SK-N-SH (cell line): ENCODE results near the gene HOXB9. TPM values are rescaled to one million over a fixed set of nuclear protein-coding genes. Genes with fewer than 3 reads are reported as not detected.

Experiments used
- CTCF ChIA-PET: fragments of 300-600, 350-600 bp; formaldehyde crosslinking; extraction: SDS; loops from one replicate; lab custom pipeline; 2021; lab: Yijun Ruan, JAX
- POLR2A ChIA-PET: fragments of 350-600 bp; sonication (Branson Sonifier 250); formaldehyde crosslinking; extraction: SDS; loops from one replicate; lab custom pipeline; 2020; ENCODE audit warnings: antibody characterized with exemption, inconsistent platforms; lab: Yijun Ruan, JAX
- DNase-seq: peaks from one replicate; pipeline ENCODE4 v3.0.0; 2012
- H2AFZ ChIP-seq: fragments of 200-600 bp; sonication (generic); 2 replicates; pipeline ENCODE4 v1.8.1; 2016; ENCODE audit warnings: antibody characterized with exemption, mild to moderate bottlenecking, low read depth
- H3F3A ChIP-seq: fragments of 200-600 bp; sonication (generic); replicated peaks from 2 replicates; pipeline ENCODE3; 2016; ENCODE audit warnings: antibody characterized with exemption, mild to moderate bottlenecking; ENCODE audit not compliant: insufficient read depth
- H3K27ac ChIP-seq, 2 experiments: fragments of 200-500 bp in 1 of 2; fragments of 200-600 bp in 1 of 2; sonication (Bioruptor generic) in 1 of 2; sonication (generic), shearing (Covaris generic) in 1 of 2; 2 replicates each; pipeline versions ENCODE4 v1.5.1 to v1.6.1; 2014 to 2016; ENCODE audit warnings: low read depth in 2 of 2, inconsistent platforms in 1 of 2, low read length in 1 of 2, mild to moderate bottlenecking in 1 of 2, mixed read lengths in 1 of 2
- H3K27me3 ChIP-seq: fragments of 200-600 bp; sonication (generic), shearing (Covaris generic); 2 replicates; pipeline ENCODE4 v1.6.1; 2016; ENCODE audit warnings: mixed run types; ENCODE audit not compliant: insufficient read depth
- H3K36me3 ChIP-seq, 2 experiments: fragments of 200-500 bp in 1 of 2; fragments of 200-600 bp in 1 of 2; sonication (Bioruptor generic) in 1 of 2; sonication (generic) in 1 of 2; replicated peaks in 1 of 2; 2 replicates each; pipeline versions ENCODE3 to v1.5.1; 2014 to 2016; ENCODE audit warnings: low read length in 1 of 2, mild to moderate bottlenecking in 1 of 2; ENCODE audit not compliant: insufficient read depth in 2 of 2, control insufficient read depth in 1 of 2
- H3K4me1 ChIP-seq, 2 experiments: fragments of 200-500 bp in 1 of 2; fragments of 200-600 bp in 1 of 2; sonication (Bioruptor generic) in 1 of 2; sonication (generic), shearing (Covaris generic) in 1 of 2; 2 replicates each; pipeline versions ENCODE4 v1.5.1 to v1.6.1; 2014 to 2016; ENCODE audit warnings: low read depth in 1 of 2, low read length in 1 of 2, mixed run types in 1 of 2; ENCODE audit not compliant: insufficient read depth in 2 of 2, control insufficient read depth in 1 of 2
- H3K4me2 ChIP-seq: fragments of 200-600 bp; sonication (generic), shearing (Covaris generic); 2 replicates; pipeline ENCODE4 v1.6.1; 2017; ENCODE audit warnings: mixed run types
- H3K4me3 ChIP-seq, 2 experiments: fragments of 200-500 bp in 1 of 2; fragments of 200-600 bp in 1 of 2; sonication (Bioruptor generic) in 1 of 2; sonication (generic), shearing (Covaris generic) in 1 of 2; 2 replicates each; pipeline versions ENCODE4 v1.5.1 to v1.8.1; 2014 to 2016; ENCODE audit warnings: low read depth in 2 of 2, inconsistent platforms in 1 of 2, low read length in 1 of 2, mild to moderate bottlenecking in 1 of 2, mixed read lengths in 1 of 2, moderate library complexity in 1 of 2
- H3K79me2 ChIP-seq: fragments of 200-600 bp; sonication (generic); 2 replicates; pipeline ENCODE4 v1.8.1; 2017; ENCODE audit warnings: mild to moderate bottlenecking; ENCODE audit not compliant: insufficient read depth
- H3K9ac ChIP-seq: fragments of 200-600 bp; sonication (generic); 2 replicates; pipeline ENCODE4 v1.6.1; 2017; ENCODE audit warnings: mixed run types
- H3K9me2 ChIP-seq: fragments of 200-600 bp; sonication (generic); 2 replicates; pipeline ENCODE4 v1.6.1; 2017; ENCODE audit warnings: mixed run types
- H3K9me3 ChIP-seq: fragments of 200-600 bp; sonication (generic); 2 replicates; pipeline ENCODE4 v1.6.1; 2017; ENCODE audit warnings: mixed run types, mild to moderate bottlenecking, moderate library complexity
- H4K20me1 ChIP-seq: fragments of 200-600 bp; sonication (generic); 2 replicates; pipeline ENCODE4 v1.6.1; 2017; ENCODE audit warnings: mild to moderate bottlenecking, mixed run types; ENCODE audit not compliant: insufficient read depth
- EZH2phosphoT487 ChIP-seq: fragments of 200-600 bp; sonication (generic); IDR thresholded peaks from 2 replicates; pipeline ENCODE4 v1.6.1; 2017; ENCODE audit warnings: low read depth, mixed run types, mild to moderate bottlenecking, antibody characterized with exemption, moderate library complexity, borderline replicate concordance
- FOXJ3 ChIP-seq: sonication (generic); formaldehyde crosslinking; IDR thresholded peaks from 2 replicates; pipeline ENCODE4 v1.5.1; 2020; ENCODE audit warnings: mild to moderate bottlenecking, missing genetic modification reagents
- IRF3 ChIP-seq: fragments of 150-350 bp; IDR thresholded peaks from 2 replicates; pipeline ENCODE4 v1.6.1; 2016; ENCODE audit warnings: mild to moderate bottlenecking, low read depth, low read length
- RFX5 ChIP-seq: IDR thresholded peaks from 2 replicates; pipeline ENCODE4 v1.6.1; 2012; ENCODE audit warnings: mild to moderate bottlenecking, improper control_type of control experiment, low read length
- TAF1 ChIP-seq: IDR thresholded peaks from 2 replicates; pipeline ENCODE4 v1.6.1; 2012; ENCODE audit warnings: low read depth, mild to moderate bottlenecking, low read length, moderate library complexity, borderline replicate concordance
- USF2 ChIP-seq: fragments of 150-350 bp; IDR thresholded peaks from 2 replicates; pipeline ENCODE4 v1.6.1; 2017; ENCODE audit warnings: antibody characterized with exemption, low read length, low read depth, borderline replicate concordance
- YY1 ChIP-seq: IDR thresholded peaks from 2 replicates; pipeline ENCODE4 v1.4.0; 2012; ENCODE audit warnings: low read depth, mild to moderate bottlenecking
- WGBS: methylation state at CpG from one replicate; pipeline ENCODE4 v1.1.6; 2017; ENCODE audit warnings: low lambda C conversion rate; 5-methylcytosine and 5-hydroxymethylcytosine counted together
- polyA plus RNA-seq, 3 experiments: library from polyadenylated mRNA; depleted of rRNA; stranded (reverse); fragments of >200 nt; gene quantifications; 2 replicates each; pipeline ENCODE4 v1.2.3, GENCODE V29; 2012

HOXB9 gene
- polyA plus RNA-seq, 1 of the 3 experiments (the other 2 are of a cell fraction), result not detected

- POLR2A ChIA-PET, result no interaction called here
- Histone ChIP-seq H3K4me1 (0 out of 4 replicates have a peak, but pooled peaks cover 0 to 4% of the 10 kb centered on the region in 2 experiments), H4K20me1 (peaks cover 2% of the 10 kb centered on the region; the same call in 1 of the 2 replicates), H3K36me3 (no peaks in the 10 kb centered on the region), H3K9ac (no peak within 1 kb of the TSS), H3K9me2 (no peaks in the 10 kb centered on the region), H3F3A (peaks cover 4% of the 10 kb centered on the region), H3K27ac (no peak within 1 kb of the TSS), H2AFZ (peak within 1 kb of the TSS; percentile 53; the same call in 1 of the 2 replicates), H3K9me3 (no peaks in the 10 kb centered on the region), H3K4me3 (peak within 1 kb of the TSS in 1 of 2 experiments; percentile 8; a peak in 1 of 4 replicates), H3K79me2 (no peaks in the 10 kb centered on the region), H3K4me2 (peak within 1 kb of the TSS; percentile 34; the same call in 1 of the 2 replicates), H3K27me3 (peaks cover 98% of the 10 kb centered on the region)
- CTCF ChIA-PET, result interaction anchor here (0.6 to 3.7 kb wide), 41 partner anchors 13 to 462 kb away, joined by 3 to 20 read pairs (median 4); partner anchors contain the start of genes HOXB1 and HOXB8
- no peak for TF ChIP-seq IRF3
- TF ChIP-seq YY1, result no peak
- 7% methylated on average over 50 of the region's 50 CpGs for WGBS
- DNase-seq, result no peak
Observed at GRCh38 chr17:48593126-48593829, 32.9 kb downstream of the HOXB9 start, which contains the start of gene HOXB5. Gene HOXB5 (minus strand): TSS chr17:48593779. CDS start chr17:48593682, 97 bp downstream.

GRCh38 chr17:48592577-48592976 lies 33.6 kb downstream of the HOXB9 start:
- CTCF ChIA-PET, result interaction anchor here (0.7 to 3.7 kb wide), 33 partner anchors 14 to 461 kb away, joined by 3 to 20 read pairs (median 4); partner anchors contain the start of gene HOXB8
- H4K20me1 ChIP-seq, result no peaks in the 10 kb centered on the region
- H3K4me2 ChIP-seq, result peak overlapping the region; percentile 34; the same call in 1 of the 2 replicates
- H3K79me2 ChIP-seq, result no peaks in the 10 kb centered on the region
- TF ChIP-seq EZH2phosphoT487 (no peak; the same call in 1 of the 2 replicates), FOXJ3 (CRISPR knock-in tag) (no peak), USF2 (no peak), TAF1 (no peak), RFX5 (no peak)
- TF ChIP-seq, all 33 proteins: peak for 0
- no peak overlapping the region for H3K9ac ChIP-seq
- WGBS, result 14% methylated on average over 14 of the region's 14 CpGs
- H3K4me3 ChIP-seq, result no peak overlapping the region
- DNase-seq, result no peak
- peaks cover 98% of the 10 kb centered on the region for H3K27me3 ChIP-seq
- H3K9me2 ChIP-seq, result no peaks in the 10 kb centered on the region
- no peaks in the 10 kb centered on the region for H3K9me3 ChIP-seq
- no peak overlapping the region for H2AFZ ChIP-seq
- H3K4me1 ChIP-seq, result 0 out of 4 replicates have a peak, but pooled peaks cover 0 to 4% of the 10 kb centered on the region in 2 experiments
- no peak overlapping the region for H3K27ac ChIP-seq
- H3F3A ChIP-seq, result peaks cover 4% of the 10 kb centered on the region
- POLR2A ChIA-PET, result interaction anchor here (0.6 kb wide), 1 partner anchor 399 kb away, joined by 3 read pairs; no protein-coding TSS in a partner anchor
- H3K36me3 ChIP-seq, result no peaks in the 10 kb centered on the region
